ENCODE data around the gene ZMYND10. TPM values are rescaled to one million over a fixed set of nuclear protein-coding genes. Genes with fewer than 3 reads are reported as not detected.
A peak's percentile ranks its signal among the peaks of the same experiment; 100 is the strongest.

ZMYND10 gene
- total RNA-seq, 1 donor from 2014 or later = 0.92 TPM

DNA sequence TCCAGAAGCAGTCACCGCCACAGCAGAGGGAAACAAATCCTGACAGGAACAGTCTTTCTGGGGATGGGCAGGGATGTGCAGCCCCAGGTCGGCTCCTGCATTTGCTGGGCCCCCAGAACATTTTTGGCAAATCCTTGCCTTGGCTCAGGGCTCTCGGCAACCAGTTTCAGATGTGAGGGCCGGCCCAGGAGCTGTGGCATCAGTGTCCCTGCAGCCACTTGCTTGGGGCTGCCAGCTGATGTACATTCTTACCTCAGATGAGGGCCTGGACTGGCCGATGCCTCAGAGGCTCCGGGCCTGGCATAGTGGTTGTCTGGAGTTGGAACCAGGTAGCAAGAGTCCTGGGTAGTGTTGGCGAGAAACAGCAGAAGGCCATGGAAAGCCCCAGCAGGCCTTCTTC lies 9.3 kb upstream of the ZMYND10 start:
- TF ChIP-seq, protein P1, sequence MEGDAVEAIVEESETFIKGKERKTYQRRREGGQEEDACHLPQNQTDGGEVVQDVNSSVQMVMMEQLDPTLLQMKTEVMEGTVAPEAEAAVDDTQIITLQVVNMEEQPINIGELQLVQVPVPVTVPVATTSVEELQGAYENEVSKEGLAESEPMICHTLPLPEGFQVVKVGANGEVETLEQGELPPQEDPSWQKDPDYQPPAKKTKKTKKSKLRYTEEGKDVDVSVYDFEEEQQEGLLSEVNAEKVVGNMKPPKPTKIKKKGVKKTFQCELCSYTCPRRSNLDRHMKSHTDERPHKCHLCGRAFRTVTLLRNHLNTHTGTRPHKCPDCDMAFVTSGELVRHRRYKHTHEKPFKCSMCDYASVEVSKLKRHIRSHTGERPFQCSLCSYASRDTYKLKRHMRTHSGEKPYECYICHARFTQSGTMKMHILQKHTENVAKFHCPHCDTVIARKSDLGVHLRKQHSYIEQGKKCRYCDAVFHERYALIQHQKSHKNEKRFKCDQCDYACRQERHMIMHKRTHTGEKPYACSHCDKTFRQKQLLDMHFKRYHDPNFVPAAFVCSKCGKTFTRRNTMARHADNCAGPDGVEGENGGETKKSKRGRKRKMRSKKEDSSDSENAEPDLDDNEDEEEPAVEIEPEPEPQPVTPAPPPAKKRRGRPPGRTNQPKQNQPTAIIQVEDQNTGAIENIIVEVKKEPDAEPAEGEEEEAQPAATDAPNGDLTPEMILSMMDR (conservative IDR thresholded peaks at IDR 0.05; ENCODE audit: low read depth, low read length) = no peak
- H3K4me3 ChIP-seq (ENCODE audit: low read depth, low read length) = no peak overlapping the region
- DNase-seq (ENCODE audit: low read depth) = no peak

DNA sequence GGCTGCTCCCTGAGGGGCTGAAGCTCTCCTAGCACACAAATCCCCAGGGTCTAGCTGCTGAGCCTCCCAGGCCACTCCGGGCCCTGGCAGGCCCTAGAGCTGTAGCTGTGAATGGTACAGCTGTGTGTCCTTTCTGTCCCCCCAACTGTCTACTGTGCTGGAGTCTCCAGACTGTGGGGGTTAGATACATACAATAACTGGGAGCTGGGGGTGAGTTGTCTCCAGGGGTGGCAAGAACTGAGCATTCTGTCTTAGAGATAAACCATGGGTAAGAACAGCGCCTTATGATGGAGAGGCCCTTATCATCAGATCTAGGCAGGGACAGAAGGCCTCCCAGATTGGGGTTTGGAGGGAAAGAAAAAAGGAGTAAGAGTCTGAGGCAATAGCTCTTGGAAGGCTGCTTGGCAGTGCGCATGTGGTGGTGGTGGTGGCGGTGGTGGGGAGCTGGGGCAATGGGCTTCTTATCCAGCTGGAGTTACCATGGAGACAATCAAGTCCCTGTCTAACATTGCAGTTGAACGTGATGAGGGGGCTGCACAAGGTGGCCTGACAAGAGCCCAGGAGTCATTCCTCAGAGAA lies 8.7 kb upstream of the ZMYND10 start:
- no peak overlapping the region for H3K4me3 ChIP-seq (ENCODE audit: low read depth, low read length)
- TF ChIP-seq, protein P1 (conservative IDR thresholded peaks at IDR 0.05; ENCODE audit: low read depth, low read length) = no peak
- DNase-seq (ENCODE audit: low read depth) = no peak

DNA sequence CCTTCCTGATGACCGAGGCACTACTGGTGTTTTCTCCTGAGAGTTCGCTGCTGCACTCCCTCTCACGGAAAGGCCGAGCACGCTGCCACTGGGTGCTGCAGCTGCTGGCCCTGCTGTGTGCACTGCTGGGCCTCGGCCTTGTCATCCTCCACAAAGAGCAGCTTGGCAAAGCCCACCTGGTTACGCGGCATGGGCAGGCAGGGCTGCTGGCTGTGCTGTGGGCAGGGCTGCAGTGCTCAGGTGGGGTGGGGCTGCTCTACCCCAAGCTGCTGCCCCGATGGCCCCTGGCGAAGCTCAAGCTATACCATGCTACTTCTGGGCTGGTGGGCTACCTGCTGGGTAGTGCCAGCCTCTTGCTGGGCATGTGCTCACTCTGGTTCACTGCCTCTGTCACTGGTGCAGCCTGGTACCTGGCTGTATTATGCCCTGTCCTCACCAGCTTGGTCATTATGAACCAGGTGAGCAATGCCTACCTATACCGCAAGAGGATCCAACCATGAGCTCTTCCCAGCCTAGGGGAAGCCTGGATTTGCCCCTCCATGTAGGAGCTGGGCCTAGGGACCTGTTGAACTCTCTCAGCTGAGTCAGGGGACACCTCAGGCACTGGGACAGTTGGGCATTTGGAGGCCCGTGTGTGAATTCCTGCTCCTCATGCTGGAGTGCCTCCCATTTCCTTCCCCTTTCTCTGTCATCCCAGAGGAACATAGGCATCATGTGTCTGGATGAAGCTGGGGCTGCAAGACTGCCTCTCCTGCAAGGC lies 7.9 kb upstream of the ZMYND10 start:
- no peak for DNase-seq (ENCODE audit: low read depth)
- H3K4me3 ChIP-seq (ENCODE audit: low read depth, low read length) = no peak overlapping the region
- TF ChIP-seq, protein P1 (conservative IDR thresholded peaks at IDR 0.05; ENCODE audit: low read depth, low read length) = no peak

DNA sequence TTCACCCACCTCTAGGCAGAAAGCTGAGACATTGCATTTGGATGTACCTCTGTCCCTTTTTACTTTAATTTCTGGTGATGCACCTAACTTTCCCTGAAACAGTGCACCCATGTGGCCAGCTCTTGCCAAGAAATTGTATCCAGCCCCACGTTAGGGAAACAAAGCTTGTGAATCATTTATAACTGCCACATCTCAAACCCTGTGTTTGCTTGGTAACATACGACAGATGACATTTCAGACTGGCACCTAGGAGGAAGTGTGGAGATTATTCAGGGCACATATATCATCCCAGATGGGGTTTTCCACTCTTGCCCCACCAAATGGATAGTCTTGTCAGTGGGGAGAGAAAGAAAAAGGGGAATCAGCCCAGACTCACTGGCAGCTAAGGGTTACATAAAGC lies 7.2 kb upstream of the ZMYND10 start:
- H3K4me3 ChIP-seq (ENCODE audit: low read depth, low read length) = no peak overlapping the region
- DNase-seq (ENCODE audit: low read depth) = no peak
- TF ChIP-seq, protein P1 (conservative IDR thresholded peaks at IDR 0.05; ENCODE audit: low read depth, low read length) = peak; percentile 56

DNA sequence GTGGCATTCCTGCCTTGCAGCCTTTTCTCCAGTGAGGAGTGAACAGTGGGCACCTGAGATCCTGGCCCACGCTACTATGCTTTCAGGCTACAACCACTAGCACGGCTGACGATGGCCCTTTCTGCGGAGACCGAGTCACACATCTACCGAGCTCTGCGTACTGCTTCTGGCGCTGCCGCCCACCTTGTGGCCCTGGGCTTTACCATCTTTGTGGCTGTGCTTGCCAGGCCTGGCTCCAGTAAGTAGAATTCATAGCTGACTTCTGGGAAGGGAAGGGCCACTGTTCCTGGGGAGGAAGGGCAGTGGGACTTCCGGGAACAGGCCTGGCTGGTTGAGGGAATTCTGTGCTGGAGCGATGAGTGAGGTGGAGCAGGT lies 5.8 kb upstream of the ZMYND10 start:
- TF ChIP-seq, protein P1 (conservative IDR thresholded peaks at IDR 0.05; ENCODE audit: low read depth, low read length) = no peak
- H3K4me3 ChIP-seq (ENCODE audit: low read depth, low read length) = peak overlapping the region; percentile 78
- no peak for DNase-seq (ENCODE audit: low read depth)

DNA sequence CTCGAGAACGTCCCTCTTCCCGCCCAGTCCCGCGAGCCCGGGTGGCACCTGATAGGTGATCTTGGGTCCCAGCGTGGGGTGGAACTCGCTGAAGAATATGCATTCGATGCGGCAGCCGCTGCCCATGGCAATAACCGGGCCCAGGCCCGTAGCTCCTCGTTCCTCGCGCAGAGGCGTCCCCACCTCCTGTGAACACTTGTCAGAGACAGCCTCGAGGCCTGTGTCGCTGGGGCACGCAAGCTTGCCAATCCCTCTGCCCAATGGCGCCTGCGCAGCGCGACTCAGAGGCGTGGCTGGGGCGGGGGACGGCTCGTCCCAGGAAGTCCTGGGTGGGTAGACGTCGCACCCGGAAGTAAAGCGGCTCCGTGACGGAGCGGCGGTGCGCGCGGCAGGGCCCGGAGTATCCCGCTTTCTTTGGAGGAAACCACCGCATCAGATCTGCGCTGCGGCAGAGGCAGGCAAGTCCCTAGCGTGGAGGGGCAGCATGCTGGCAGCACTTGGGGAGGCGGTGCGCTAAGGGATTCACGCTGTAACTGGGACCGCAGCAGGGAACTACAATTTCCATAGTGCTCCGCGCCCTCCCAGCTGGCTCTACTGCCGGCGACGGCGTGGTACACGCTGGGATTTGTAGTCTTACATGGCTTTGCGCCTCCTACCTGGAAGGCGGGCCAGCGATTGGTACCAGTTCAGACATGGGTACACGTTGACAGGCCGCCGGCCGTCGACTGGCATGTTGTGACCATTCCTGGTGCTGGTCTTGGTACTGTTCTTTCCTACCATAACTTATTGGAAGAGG lies 5.2 kb upstream of the ZMYND10 start, which contains the start of the genes CYB561D2 and NPRL2:
TSS of gene CYB561D2 (plus strand) at position 336 of the 796 bp plus-strand sequence. CDS start 572 bp downstream, outside the sequence.
TSS of gene NPRL2 (minus strand) at position 249 of the 796 bp plus-strand sequence. CDS start at position 126, 123 bp downstream.
- TF ChIP-seq, protein P1 (conservative IDR thresholded peaks at IDR 0.05; ENCODE audit: low read depth, low read length) = no peak

More for the DNA sequence above, 5.2 kb upstream of the ZMYND10 start, which contains the start of the genes CYB561D2 and NPRL2:
- H3K4me3 ChIP-seq (ENCODE audit: low read depth, low read length) = peak within 1 kb of the TSS; percentile 78
- no peak for DNase-seq (ENCODE audit: low read depth)

Data from epithelial cell of proximal tubule (primary cell).